Neural crest cell (in vitro differentiated cells): ENCODE results near the gene ELF2. TPM values are rescaled to one million over a fixed set of nuclear protein-coding genes. Genes with fewer than 3 reads are reported as not detected.
"Not testable (repeated sequence)": the region's sequence is repeated elsewhere in the genome, so short reads cannot be mapped to it uniquely, and the experiment has no call there.

Source experiments
- DNase-seq: peaks from one replicate; pipeline ENCODE4 v3.0.0; 2021; ENCODE audit warnings: low read depth, mixed read lengths, low spot score
- H3K27ac Mint-ChIP-seq: one replicate; pipeline ENCODE4 v1.8.0; 2021; ENCODE audit warnings: mild to moderate bottlenecking, mixed read lengths; ENCODE audit not compliant: unreplicated experiment
- H3K27me3 Mint-ChIP-seq: 2 replicates; pipeline ENCODE4 v1.8.0; 2021; ENCODE audit warnings: low read depth, mild to moderate bottlenecking, mixed read lengths
- H3K36me3 Mint-ChIP-seq: 2 replicates; pipeline ENCODE4 v1.8.0; 2021; ENCODE audit warnings: low read depth, mild to moderate bottlenecking, mixed read lengths
- H3K4me1 Mint-ChIP-seq: 2 replicates; pipeline ENCODE4 v1.8.0; 2021; ENCODE audit warnings: mixed read lengths
- H3K4me3 Mint-ChIP-seq: one replicate; pipeline ENCODE4 v1.8.0; 2021; ENCODE audit warnings: mild to moderate bottlenecking, mixed read lengths
- H3K9me3 Mint-ChIP-seq: 2 replicates; pipeline ENCODE4 v1.8.0; 2021; ENCODE audit warnings: mixed read lengths
- total RNA-seq: library from RNA; stranded (reverse); gene quantifications from 2 replicates; pipeline ENCODE4 v1.2.1, GENCODE V29; 2021
- TF ChIP-seq, protein P1 (sequence below): fragments of 200-600 bp; sonication (generic); conservative IDR thresholded peaks from 2 replicates; pipeline ENCODE4 v1.5.0; 2021; ENCODE audit warnings: antibody characterized with exemption, mild to moderate bottlenecking

ELF2 gene
- total RNA-seq, 1 donor from 2014 or later = 39.4 TPM

DNA sequence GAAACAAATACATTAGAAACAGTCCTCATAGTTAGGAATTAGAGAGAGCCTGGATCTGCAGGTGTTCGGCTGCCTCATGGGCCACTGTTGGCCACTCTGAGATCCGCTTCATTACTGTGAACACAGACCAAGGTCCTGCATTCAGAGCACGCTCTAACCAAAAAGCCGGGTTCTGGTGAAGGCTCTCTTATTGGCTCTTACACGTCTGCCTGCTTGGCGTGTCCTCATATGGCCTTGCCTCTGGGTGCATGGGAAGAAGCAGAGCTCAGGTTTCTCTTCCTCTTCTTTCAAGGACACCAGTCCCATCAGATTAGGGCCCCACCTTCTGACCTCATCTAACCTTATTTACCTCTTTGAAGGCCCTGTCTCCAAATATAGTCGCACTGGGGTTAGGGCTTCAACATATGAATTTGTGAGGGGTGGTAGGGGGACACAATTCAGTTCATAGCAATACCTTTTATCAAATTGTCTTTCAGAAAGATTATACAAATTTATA, 37.1 kb upstream of the ELF2 start:
- no peaks in the 10 kb centered on the region for H3K36me3 Mint-ChIP-seq
- no peaks in the 10 kb centered on the region for H3K4me1 Mint-ChIP-seq
- TF ChIP-seq, protein P1, sequence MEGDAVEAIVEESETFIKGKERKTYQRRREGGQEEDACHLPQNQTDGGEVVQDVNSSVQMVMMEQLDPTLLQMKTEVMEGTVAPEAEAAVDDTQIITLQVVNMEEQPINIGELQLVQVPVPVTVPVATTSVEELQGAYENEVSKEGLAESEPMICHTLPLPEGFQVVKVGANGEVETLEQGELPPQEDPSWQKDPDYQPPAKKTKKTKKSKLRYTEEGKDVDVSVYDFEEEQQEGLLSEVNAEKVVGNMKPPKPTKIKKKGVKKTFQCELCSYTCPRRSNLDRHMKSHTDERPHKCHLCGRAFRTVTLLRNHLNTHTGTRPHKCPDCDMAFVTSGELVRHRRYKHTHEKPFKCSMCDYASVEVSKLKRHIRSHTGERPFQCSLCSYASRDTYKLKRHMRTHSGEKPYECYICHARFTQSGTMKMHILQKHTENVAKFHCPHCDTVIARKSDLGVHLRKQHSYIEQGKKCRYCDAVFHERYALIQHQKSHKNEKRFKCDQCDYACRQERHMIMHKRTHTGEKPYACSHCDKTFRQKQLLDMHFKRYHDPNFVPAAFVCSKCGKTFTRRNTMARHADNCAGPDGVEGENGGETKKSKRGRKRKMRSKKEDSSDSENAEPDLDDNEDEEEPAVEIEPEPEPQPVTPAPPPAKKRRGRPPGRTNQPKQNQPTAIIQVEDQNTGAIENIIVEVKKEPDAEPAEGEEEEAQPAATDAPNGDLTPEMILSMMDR = no peak
- H3K4me3 Mint-ChIP-seq = no peak overlapping the region
- no peaks in the 10 kb centered on the region for H3K27me3 Mint-ChIP-seq
- no peak overlapping the region for H3K27ac Mint-ChIP-seq
- no peaks in the 10 kb centered on the region for H3K9me3 Mint-ChIP-seq
- no peak for DNase-seq

DNA sequence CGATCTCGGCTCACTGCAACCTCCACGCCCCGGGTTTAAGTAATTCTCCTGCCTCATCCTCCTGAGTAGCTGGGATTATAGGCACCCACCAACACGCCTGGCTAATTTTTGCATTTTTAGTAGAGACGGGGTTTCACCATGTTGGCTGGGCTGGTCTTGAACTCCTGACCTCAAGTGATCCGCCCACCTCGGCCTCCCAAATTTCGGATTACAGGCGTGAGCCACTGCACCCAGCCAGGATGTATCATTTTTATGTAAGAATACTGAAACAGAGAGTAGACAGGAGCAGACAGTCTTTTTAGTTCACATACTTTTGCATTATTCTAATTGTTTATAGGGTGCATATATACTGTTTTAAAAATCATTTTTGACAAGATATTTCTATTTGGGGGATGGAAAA, 36.6 kb upstream of the ELF2 start:
- not testable (repeated sequence) for H3K4me3 Mint-ChIP-seq, H3K36me3 Mint-ChIP-seq, DNase-seq, H3K27me3 Mint-ChIP-seq, H3K27ac Mint-ChIP-seq, H3K9me3 Mint-ChIP-seq, H3K4me1 Mint-ChIP-seq

DNA sequence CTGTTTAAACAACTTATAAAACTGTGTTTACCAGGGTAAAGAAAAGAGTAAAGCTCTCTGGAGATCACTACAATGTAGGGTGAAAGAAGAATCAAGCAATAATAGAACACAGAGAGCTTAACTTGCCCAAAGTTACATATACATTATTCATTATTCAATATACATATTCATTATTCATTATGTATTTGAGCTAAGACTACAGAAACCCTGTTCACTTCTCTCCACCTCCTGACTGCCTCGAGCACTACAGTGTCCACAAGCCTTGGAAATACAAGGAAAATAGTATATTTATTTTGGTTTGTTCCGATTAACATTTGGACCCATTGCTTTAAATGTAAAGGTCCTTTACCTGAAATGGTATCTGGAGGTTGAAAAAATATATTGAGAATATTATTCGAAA, 35.9 kb upstream of the ELF2 start:
- H3K27ac Mint-ChIP-seq = no peak overlapping the region
- DNase-seq = no peak
- no peak overlapping the region for H3K4me3 Mint-ChIP-seq
- peaks cover 1% of the 10 kb centered on the region for H3K4me1 Mint-ChIP-seq
- no peaks in the 10 kb centered on the region for H3K36me3 Mint-ChIP-seq
- H3K9me3 Mint-ChIP-seq = no peaks in the 10 kb centered on the region
- TF ChIP-seq, protein P1 = no peak
- H3K27me3 Mint-ChIP-seq = no peaks in the 10 kb centered on the region

DNA sequence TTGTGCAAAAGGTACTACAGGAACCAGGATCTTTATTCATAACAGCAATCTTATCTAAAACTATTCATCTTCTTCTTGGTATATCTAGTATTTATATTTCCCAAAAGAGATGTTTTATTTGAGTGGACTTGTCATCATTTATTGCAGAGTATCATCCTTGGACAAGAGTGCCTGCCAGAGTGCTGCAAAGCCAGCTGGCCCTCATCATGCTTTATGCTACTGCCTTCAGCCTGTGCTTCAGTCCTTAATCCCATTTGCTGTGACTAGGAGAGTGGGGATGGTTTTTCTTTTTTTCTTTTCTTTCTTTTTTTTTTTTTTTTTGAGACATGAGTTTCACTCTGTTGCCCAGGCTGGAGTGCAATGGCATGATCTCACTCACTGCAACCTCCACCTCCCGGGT, 33.5 kb upstream of the ELF2 start:
- H3K36me3 Mint-ChIP-seq = no peaks in the 10 kb centered on the region
- H3K4me1 Mint-ChIP-seq = peaks cover 10% of the 10 kb centered on the region
- DNase-seq = no peak
- TF ChIP-seq, protein P1 = no peak
- no peaks in the 10 kb centered on the region for H3K27me3 Mint-ChIP-seq
- H3K9me3 Mint-ChIP-seq = no peaks in the 10 kb centered on the region
- H3K4me3 Mint-ChIP-seq = no peak overlapping the region
- no peak overlapping the region for H3K27ac Mint-ChIP-seq

DNA sequence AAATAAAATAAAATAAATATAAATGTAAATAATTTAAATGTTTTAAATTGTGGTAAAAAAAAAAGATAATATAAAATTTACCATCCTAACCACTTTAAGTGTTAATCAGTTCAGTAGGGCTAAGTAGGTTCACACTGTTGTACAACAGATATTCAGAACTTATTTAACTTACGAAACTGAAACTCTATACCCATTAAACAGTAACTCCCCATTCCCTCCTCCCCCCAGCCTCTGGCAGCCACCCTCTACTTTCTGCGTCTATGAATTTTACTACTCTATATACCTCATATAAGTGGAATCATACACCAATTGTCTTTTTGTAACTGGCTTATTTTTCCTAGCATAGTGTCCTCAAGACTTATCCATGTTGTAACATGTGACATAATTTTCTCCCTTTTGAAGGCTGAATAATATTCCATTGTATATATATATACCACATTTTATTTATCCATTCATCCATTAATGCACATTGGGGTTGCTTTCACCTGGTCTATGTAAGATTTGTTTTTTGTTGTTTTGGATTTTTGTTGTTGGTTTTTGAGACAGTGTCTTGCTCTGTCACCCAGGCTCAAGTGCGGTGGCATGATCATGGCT, 32.5 kb upstream of the ELF2 start:
- TF ChIP-seq, protein P1 = no peak
- Mint-ChIP-seq H3K36me3 (no peaks in the 10 kb centered on the region), H3K27ac (no peak overlapping the region), H3K4me1 (peaks cover 10% of the 10 kb centered on the region), H3K9me3 (no peaks in the 10 kb centered on the region), H3K4me3 (no peak overlapping the region), H3K27me3 (no peaks in the 10 kb centered on the region)
- DNase-seq = no peak

DNA sequence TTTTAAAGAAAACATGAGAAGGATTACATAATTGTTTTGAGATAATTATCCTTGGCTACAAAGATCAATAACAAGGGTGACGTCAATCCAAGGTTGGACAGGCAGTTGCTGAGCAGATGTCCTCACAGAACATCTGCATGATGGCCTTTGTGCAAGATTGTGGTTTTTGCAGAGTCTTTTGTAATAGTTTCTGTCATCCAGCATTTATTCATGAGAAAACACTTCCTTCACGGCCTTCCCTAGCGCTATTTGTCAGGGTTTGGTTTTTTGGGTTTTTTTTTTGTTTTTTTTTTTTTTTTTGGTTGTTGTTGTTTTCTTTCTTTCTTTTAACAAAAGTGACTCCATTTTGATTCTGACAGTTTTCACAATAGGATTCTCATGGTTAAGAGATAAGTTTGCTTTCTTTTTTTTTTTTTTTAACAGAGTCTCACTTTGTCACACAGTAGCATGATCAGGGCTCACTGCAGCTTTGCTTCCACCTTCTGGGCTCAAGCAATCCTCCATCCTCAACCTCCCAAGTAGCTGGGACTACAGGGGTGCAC, 31.5 kb upstream of the ELF2 start:
- no peak overlapping the region for H3K4me3 Mint-ChIP-seq
- no peaks in the 10 kb centered on the region for H3K36me3 Mint-ChIP-seq
- no peaks in the 10 kb centered on the region for H3K9me3 Mint-ChIP-seq
- TF ChIP-seq, protein P1 = no peak
- no peaks in the 10 kb centered on the region for H3K27me3 Mint-ChIP-seq
- no peak overlapping the region for H3K27ac Mint-ChIP-seq
- H3K4me1 Mint-ChIP-seq = peaks cover 10% of the 10 kb centered on the region
- DNase-seq = no peak
